Fibroblast of skin of abdomen (primary cell): Measurements from ENCODE around the gene RIPOR3.
"Not testable (repeated sequence)": the region's sequence is repeated elsewhere in the genome, so short reads cannot be mapped to it uniquely, and the experiment has no call there.

Experiments
- DNase-seq: peaks from one replicate; pipeline ENCODE4 v3.0.0-alpha.2; 2013

The RIPOR3 gene

DNA sequence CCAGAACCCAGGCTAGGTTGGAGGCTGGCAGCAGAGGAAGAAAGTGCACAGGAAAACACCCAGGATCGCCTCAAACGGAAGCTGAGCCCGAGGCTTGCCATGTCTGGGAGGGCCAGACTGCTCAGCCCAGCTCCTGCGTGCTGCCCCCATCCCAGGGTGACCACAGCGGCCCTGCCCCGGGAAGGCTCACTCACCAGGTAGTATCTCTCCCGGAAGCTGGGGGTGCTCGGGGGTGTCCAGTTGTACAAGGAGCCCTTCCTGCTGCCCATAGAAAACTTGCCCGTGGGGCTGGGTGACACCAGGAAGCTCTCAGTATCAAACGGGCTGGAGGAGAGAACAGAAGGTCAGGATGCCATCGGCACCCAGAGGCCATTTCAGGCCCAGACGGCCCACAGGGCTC is 86.9 kb downstream of the RIPOR3 start:
- no peak for DNase-seq

DNA sequence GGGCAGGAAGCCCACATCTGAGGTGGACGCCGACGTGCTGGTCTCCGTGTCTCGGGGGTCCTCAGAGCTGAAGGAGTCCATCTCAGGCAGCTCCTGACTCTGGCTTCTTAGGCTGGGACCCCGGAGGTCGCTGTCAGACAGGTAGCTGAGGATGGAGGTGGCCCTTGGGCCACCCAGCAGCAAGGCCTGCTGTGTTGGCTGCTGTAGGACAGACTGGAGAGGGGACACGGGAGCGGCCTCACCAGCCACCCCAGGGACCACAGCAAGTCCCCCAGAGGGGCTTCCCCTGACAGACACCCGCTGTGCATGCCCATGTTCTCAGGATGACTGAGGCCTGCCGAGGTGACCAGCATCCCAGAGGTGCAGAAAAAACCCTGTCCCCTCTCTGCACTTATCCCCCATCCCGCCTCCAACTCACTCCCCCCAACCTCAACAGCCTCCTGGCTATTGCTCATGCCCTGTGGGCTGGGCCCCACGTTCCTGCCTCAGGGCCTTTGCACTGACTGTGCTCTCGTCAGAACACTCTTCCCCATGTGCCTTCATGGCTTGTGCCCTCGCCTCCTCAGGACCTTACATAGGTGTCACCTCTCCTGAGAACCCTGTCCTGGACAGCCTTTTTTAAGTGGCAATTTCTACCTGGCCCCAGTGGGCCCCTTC is 88.8 kb downstream of the RIPOR3 start:
- no peak for DNase-seq

DNA sequence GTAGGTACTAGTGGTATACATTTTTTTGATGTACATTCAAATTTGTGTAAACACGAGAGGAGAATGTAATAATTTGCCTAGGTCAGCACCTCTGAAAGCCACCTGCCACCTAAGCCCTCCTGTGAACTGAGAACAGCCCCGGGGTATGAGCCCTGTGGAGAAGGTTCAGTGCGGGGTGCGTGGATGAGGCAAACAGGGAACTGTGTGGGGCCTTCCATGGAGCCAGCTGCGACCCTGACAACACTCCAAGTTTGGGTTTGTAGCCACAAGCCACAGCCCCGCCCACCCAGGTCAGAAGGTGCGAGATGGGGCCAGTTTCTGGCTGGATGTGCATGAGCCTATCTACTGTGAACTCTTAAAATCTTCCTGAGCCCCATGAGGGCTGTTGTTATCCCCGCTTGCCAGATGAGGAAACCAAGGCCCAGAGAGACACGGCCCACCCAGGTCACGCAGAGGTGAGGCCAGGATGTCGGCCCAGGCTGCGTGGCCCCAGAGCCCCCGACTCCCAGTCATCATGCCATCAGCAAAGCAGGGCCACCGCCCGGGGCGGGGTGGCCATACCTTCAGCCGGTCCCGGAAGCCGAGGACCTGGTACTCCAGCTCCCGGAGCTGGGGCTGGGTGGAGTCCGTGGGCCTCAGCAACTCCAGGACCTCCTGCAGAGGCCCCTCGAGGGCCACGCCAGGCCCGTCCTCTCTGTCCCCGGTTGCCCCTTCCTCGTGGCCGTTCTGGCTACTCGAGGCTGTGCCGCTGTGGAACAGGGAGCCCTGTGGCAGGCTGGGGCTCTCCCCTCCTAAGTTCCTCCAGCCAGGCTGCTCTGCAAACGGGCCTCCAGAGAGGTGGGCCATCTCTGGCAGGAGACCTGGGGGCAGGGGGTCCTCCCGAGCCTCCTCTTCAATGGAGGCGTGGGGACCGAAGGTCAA is 89.6 kb downstream of the RIPOR3 start:
- DNase-seq, result no peak

DNA sequence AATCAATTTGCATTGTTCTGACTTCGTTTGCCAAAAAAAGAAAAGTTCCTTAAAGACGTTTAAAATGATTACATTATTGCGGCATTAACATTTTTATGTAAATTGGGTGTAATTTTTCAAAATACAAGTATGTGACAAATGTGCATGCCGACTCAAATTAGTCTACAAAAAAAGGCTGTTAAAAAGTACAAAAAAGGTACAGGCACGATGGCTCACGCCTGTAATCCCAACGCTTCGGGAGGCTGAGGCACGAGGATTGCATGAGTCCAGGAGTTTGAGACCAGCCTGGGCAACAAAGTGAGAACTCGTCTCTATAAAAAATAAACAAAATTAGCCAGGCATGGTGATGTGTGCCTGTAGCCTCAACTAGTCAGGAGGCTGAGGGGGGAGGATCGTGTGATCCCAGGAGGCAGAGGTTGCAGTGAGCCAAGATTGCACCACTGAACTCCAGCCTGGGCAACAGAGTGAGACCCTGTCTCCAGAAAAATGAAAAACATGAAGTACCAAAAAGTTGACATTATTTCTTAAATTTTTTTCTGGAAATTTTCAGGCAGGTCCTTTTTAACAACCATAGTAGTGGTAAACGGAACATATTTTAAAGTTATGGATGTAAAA is 91.0 kb downstream of the RIPOR3 start:
- DNase-seq, result no peak

DNA sequence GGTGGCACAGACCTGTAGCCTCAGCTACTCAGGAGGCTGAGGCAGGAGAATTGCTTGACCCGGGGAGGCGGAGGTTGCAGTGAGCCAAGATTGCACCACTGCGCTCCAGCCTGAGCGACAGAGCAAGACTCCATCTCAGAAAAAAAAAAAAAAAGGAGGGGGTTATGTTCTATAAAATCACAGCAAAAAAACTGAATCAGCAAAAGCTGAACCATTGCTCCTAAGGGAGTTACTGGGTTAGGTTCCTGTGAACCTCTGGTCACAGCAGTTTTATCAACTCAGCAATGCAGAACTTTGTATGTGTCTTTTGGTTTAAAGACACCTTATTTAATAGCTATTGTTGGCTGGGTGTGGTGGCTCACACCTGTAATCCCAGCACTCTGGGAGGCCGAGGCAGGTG is 92.6 kb downstream of the RIPOR3 start:
- DNase-seq, result not testable (repeated sequence)

DNA sequence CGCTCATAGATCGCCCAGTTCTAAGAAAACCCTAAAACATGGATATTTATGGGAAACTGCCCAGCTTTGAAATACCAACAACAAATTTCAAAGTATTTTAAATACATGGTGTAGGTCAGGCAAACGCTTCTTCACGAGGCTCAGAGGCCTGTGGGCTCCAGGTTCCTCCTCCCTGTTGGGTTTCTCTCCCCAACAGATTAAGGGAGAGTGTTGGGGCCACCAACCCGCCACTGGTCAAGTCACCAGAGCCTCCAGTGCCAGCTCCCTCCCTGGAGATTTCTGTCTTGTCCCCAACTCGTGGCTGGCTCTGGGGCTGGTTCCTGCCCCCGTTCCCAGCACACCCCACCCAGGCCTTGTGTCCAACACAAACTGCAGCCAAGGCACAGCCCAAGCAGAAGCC is 93.3 kb downstream of the RIPOR3 start:
- DNase-seq, result no peak

DNA sequence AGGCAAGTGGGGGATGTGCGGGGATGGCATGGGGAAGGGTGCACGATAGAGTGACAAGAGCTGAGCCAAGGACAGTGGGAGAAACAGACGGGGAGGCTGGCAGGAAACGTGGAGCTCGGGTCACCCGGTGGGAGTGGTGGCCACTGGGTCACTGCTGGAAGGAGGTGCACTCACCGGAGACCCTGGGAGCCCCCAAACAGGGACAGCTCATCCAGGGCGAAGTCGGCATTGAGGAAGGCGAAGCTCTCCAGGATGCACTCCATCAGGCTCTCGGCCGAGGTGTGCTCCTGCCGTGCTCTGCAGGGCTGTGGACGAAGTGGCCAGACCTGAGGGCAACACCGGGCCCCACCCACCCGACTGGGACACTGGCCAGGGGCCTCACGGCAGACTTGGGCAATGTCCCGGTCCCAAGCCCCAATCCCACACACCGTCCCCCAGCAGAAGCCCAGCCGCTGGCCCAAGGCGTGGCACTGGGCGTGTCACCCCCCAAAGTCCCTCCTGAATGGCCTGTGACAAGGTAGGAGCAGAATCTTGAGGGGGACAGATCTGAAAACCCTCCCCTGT is 93.9 kb downstream of the RIPOR3 start:
- no peak for DNase-seq

DNA sequence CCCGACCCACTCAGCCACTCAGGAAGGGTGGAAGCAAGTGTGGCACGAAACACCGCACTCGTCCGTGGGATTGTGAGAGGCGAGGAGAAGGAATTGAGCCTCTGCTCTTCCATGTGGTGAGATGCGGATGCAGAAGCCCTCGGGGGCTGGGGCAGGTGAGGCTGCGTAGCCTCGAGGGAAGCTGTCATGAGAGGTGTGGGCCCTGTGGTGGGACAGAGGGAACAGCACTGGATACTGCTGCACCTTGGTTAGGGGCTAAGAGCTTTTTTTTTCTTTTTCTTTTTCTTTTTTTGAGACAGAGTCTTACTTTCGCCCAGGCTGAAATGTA is 94.7 kb downstream of the RIPOR3 start:
- no peak for DNase-seq

DNA sequence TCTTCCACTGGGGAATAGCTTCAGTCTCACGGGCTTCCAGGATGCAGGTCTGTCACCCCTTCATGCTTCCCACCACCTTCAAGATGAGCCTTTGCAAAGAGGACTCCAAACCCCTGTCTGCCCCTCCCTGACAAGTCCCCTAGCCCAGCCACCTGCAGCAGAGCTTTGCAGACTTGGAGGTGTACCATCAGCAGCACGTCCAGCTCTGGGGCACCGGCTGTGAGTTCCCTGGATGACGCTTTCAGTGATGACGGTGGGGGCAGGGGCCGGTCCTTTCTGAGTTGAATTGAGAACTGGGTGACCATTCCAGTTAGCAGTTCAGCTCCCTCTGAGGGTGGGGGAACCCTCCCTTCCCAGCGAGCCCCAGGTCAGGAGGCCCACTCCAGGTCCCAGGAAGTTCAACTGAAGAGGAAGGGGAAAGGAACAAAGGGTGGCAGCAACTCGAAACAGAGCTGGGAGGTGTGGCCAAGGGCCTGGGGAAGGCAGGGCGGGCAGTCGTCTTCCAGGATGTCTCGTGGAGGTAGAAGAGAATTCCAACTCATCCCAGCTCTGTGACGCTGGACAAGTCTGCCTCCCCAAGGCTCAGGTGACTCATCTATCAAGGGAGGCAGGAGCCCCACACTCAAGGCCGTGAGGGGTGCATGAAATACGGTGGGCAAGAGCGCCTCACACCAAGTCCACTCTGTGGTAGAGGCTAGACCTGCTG is 95.2 kb downstream of the RIPOR3 start:
- no peak for DNase-seq

DNA sequence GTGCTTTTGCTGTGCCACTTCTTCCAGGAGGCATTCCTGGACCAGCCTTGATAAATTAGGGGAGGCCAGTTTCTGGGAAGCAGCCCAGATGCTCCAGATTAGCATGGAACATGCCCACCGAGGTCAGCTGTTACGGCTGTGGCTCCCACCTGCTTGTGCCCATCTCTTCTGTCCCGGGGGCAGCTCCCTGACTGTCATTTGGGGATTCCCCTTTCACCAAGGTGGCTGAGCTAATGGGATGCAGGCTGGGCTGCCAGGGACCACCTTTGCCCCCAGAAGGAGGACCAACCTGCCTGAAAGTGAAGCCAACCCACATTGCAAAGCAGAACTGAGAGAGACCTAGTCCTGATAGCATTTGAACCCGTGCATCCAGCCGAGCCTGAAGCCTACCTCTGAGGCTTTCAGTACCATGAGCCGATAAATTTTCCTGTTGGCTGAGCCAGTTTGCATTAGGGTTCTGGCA is 95.9 kb downstream of the RIPOR3 start:
- no peak for DNase-seq

DNA sequence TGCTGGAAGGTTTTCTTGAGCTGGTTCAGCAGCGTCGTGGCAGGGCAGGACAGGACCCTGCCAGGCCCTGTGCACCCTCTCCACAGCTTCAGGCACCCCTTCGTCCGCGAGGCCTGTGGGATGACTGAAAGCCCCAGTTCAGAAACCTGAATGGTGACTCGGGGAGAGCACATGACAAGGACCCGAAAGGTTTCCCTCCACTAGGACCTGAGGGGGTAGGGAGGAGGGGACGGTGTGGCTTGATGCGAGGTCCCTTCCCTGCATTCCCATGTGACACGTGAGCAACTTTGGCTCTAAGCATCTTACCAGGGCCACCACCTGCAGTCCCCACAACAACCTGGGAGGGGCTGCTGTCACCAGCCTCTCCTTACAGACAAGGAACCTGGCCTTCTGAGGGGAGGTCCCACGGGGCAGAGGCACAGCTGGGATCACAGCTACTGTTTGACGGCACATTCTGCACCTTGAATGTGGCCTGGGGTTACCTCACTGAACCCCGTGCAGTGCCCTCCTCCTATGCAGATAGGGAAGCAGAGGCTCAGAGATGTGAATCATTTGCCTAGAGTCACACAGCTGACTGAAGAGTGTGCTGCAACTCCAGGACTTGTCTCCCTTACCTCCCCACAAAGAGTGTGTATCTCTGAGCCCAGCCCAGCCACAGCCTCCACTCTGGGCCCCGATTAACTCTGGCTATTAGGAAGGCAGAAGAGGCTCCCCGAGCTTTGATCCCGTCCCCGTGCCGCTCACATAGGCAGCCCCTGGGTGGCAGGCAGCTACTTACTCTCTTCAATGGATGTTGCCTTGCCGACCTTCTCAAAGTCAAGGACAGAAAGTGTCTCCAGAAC is 96.5 kb downstream of the RIPOR3 start:
- no peak for DNase-seq

DNA sequence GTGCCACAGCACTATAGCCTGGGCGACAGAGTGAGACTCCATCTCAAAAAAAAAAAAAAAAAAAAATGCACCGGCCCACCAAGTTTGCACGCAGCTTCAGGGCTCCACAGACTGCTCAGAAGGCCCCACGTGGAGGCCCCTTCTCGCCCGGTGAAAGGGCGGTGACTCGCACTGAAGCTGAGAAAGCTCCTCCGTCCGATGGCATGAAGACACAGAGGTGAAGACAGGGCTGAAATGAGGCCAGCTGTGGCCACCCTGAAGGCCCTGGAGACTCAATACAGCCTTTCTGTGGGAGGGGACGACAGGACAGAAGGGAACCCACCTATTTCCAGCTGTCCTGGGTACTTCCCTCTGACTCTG is 97.1 kb downstream of the RIPOR3 start:
- no peak for DNase-seq

DNA sequence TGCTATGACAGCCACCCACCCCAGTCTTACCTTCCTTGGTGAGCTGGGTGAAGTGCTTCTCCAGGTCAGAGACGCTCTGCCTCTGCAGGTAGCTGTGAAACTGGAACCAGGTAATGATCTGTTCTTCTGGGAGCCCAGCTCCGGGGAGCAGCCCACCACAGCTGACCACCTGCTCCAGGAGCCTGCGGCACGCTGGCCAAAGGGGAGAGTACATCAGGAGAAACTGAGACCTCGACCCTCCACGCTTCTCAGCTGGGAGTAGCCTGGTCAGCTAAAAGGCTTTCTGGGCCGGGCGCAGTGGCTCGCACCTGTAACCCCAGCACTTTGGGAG is 98.4 kb downstream of the RIPOR3 start:
- DNase-seq, result no peak

DNA sequence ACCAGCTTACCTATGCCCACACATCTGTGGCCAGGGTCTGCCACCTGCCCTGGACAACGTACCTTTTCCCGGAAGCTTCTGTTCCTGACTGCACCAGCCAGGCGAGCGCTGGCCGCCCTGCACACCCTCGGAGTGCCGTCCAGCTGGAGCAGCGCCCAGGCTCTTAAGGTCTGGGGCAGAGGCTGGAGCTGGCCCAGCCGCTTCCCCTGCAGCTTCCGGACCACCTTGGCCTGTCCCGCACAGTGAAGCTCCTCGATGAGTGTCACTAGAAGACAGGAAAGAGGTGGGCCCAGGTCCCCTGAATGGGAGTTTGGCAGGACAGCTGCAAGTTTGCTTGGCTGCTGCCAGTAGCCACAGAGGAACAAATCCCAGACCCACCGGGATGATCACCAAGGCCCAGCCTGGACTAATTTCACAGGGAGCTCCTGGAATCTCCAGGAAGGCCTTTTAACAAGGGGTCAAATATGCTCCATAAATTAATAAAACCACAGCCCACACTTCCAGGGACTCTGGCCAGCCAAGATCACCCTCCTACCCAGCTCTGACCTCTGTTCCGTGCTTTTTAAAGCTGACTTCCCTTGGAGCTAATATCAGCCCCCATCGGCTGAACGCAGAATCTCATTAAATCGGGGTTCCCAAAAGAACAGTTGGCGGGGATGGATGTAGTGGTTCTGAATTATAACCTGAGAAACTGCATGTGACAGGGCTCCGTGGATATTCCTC is 98.9 kb downstream of the RIPOR3 start:
- no peak for DNase-seq

DNA sequence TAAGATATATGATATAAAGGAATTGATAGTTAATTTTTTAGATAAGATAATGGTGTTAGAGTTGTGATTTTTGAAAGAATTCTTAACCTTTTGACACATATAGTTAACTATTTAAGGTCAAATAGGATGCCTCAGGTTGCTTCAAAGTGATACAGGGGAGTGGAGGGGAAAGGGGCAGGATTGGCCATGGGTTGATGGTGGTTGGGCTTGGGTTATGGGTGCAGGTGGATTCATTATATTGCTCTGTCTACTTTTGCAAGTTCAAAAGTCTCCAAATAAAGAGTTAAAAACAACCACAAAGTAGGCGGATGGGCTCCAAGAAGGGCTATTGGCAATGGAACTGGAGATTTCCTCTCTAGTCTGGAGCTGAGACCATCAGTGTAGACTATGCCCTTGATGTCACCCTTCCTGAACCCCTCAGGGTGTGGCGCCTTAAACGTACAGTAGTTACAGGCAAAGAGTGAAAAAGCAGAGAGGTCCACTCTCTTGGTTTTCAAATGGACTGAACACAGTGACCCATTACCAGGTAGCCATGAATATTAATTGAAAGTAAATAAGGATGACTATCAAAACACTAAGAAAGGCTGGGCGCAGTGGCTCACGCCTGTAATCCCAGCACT is 100.0 kb downstream of the RIPOR3 start:
- DNase-seq, result no peak

DNA sequence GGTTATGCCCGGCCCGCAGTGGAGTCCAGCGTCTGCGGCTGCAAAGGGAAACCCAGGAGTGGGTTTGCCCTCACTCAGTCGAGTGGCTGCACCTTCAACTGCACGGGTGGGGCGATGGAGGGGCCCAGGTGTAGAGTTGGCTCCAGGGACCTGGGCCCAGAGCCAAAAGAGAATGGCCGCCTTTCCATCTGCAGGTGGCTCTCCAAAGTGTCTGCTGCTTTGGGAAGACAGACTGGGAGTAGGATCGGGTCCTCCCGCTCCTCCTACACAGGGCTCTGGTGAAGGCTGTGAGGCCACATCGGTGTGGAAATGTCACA is 101.0 kb downstream of the RIPOR3 start:
- no peak for DNase-seq

DNA sequence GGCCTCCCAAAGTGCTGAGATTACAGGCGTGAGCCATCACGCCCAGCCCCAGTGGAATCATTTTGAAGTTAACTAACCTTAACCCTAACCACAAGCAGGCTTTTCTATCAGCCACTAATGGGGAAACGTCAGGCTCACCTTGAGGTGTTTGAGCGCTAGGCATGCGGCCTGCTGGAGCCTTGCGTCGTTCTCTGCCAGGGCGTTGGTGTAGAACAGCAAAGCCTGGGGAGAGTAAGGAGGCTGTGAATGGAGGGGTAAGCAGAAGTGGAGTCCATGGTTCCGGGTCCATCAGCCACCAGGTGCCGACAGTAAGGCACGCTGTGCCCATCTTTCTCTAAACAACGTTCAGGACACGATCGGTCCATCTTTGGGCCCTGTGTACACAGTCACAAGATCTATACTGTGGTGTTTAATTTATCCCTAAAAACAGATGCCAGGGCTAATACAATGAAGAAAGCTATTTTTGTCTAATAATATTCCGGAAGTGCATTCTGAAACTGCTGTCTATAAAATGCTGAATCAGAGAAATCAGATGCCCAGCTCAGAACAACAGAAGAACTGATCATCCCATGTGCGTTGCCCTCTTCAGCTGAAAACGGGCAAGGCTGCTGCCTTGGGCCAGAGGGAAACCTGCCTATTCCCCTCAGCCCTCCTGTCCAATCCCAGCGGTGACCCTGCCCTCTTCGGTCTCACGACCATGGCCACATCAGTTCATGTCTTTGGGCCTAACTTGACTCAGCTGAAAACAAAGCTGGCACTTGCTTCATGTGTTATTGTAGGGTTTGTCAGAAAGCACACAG is 101.6 kb downstream of the RIPOR3 start:
- DNase-seq, result no peak

DNA sequence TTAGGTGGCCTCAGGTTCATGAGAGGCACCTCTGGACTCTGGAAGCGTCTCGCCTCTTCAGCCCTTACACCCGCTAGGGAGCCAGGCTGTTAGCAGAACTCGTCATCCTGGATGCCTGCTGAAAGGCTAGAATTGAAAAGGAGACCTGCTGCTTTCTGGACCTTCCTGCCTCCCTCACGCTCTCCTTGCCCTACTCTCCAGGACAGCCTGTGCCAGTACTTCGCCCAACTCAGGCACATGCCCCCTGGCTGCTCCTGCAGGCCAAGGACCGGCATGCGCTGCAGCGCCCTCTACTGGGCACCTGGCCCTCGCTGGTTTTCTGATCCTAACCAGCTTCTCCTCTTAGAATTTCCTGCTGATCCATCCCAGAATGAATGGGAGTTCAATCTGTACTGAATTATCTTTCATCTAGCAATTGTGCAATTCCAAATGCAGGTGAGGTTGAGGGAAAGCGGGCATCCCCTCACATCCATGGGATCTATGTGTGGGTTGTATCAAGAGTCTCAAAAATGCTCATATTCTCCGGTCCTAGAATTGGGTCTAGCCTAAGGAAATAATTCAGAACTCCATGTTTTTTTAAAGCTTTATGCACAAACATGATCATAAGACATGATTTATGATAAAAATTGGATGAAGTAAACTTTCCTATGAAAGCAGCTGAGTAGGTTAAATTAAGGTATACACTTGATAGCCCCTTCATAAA is 103.2 kb downstream of the RIPOR3 start:
- DNase-seq, result peak; percentile 33

DNA sequence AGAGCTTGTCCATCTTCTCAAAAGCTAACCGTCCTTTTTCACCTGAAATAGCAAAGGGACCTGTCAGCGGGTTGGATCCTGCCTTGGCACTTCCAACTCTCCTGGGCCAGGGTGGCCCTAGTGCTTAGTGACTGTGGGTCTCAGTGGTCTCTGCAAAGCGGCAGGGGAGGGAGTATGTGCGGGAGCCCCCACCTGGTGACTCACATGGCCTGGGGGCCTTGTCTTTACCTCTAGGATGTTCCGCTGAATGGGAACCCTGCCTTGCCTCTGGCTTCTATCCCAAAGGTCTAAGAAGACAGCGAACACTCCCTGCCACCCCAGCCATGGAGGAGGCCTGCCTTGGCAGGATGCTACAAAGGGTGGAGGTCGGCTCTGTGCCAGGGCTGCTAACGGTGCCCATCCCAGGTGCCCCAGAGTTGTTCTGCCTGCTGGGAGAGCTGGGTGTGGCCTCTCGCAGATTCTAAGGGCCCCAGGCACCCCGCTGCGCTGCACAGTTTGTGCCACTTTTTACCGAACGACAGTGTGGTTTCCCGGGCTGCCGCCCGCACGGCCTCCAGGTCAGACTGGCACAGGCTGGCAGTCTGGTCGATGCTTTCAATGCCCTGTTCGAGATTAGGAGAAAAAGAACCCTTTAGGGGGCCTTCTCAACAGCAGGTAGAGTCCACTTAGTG is 103.9 kb downstream of the RIPOR3 start:
- DNase-seq, result no peak
